Cardiac muscle cell (in vitro differentiated cells and primary cell): ENCODE measurements around the gene FGD4. TPM values are rescaled to one million over a fixed set of nuclear protein-coding genes. Genes with fewer than 3 reads are reported as not detected.

ENCODE experiments used
- DNase-seq, 2 donors: peaks; one replicate each; pipeline versions ENCODE4 v3.0.0 to v3.0.0-alpha.2; 2010 to 2017; ENCODE audit warnings: low read depth in 1 of 2, low spot score in 1 of 2
- H3K27ac ChIP-seq: fragments of 200-600 bp; sonication (generic); 2 replicates; pipeline ENCODE4 v1.5.1; 2016
- H3K27me3 ChIP-seq: fragments of 200-600 bp; sonication (generic); 2 replicates; pipeline ENCODE4 v1.6.0; 2016; ENCODE audit warnings: control low read depth
- H3K36me3 ChIP-seq: fragments of 200-600 bp; sonication (generic); 2 replicates; pipeline ENCODE4 v1.5.1; 2016; ENCODE audit warnings: control low read depth
- H3K4me1 ChIP-seq: fragments of 200-600 bp; sonication (generic); 2 replicates; pipeline ENCODE4 v1.8.1; 2017; ENCODE audit warnings: low read depth, mild to moderate bottlenecking, mixed run types
- H3K4me3 ChIP-seq: fragments of 200-600 bp; sonication (generic); 2 replicates; pipeline ENCODE4 v1.5.1; 2016; ENCODE audit warnings: mild to moderate bottlenecking
- H3K9me3 ChIP-seq: fragments of 200-600 bp; sonication (generic); 2 replicates; pipeline ENCODE4 v1.5.1; 2017; ENCODE audit warnings: low read depth, mild to moderate bottlenecking, control low read depth
- CTCF ChIP-seq: IDR thresholded peaks from 2 replicates; pipeline ENCODE4 v1.5.1; 2012; ENCODE audit warnings: low read depth, mild to moderate bottlenecking, low read length
- polyA plus RNA-seq: library from polyadenylated mRNA; unstranded; fragments of >200 nt; fragmentation: Nextera tagmentation; extraction: Ambion mirVana; gene quantifications from 2 replicates; pipeline ENCODE4 v1.2.1, GENCODE V29; 2016
- total RNA-seq: library from RNA; depleted of rRNA; stranded (reverse); fragments of >200 nt; gene quantifications from 2 replicates; pipeline ENCODE4 v1.2.3, GENCODE V29; 2016

FGD4 gene
- total and polyA plus RNA-seq, 2 experiments from 2014 or later: 2.5 to 7.3 TPM

- H3K9me3 ChIP-seq: no peaks in the 10 kb centered on the region
- H3K36me3 ChIP-seq: no peaks in the 10 kb centered on the region
- no peaks in the 10 kb centered on the region for H3K27me3 ChIP-seq
- no peaks in the 10 kb centered on the region for H3K4me1 ChIP-seq
- H3K4me3 ChIP-seq: no peak overlapping the region
- H3K27ac ChIP-seq: no peak overlapping the region
- no peak for TF ChIP-seq CTCF
- DNase-seq: no peak
Observed at GRCh38 chr12:32605326-32606095, 206.2 kb downstream of the FGD4 start.

- DNase-seq: no peak
- Histone ChIP-seq H3K27ac (no peak overlapping the region), H3K4me1 (no peaks in the 10 kb centered on the region), H3K36me3 (no peaks in the 10 kb centered on the region), H3K9me3 (no peaks in the 10 kb centered on the region), H3K4me3 (no peak overlapping the region), H3K27me3 (no peaks in the 10 kb centered on the region)
- TF ChIP-seq CTCF: no peak
Observed at GRCh38 chr12:32606443-32606842, 207.1 kb downstream of the FGD4 start.

DNA sequence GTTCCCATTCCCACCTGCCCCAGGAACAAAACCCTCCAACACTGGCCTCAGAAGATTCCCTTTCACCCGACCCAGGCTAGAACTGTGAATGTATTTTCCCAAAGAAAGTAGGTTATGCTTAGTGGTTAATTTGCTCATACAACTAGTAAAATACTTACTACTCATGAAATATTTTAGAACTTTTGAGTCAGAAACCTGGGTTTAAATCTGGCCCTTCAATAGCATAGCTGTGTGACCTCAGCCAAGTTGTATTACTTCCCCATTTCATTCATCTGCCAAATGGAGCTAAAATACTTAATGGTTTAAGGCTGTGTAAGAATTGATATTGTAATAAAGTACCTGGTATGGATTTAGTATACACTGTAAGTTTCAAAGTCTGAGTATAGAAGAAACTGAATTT is 210.6 kb downstream of the FGD4 start:
- Histone ChIP-seq H3K4me1 (no peaks in the 10 kb centered on the region), H3K27me3 (no peaks in the 10 kb centered on the region), H3K27ac (no peak overlapping the region), H3K4me3 (no peak overlapping the region), H3K36me3 (no peaks in the 10 kb centered on the region), H3K9me3 (no peaks in the 10 kb centered on the region)
- no peak for DNase-seq
- TF ChIP-seq CTCF: no peak

- Histone ChIP-seq H3K4me1 (no peaks in the 10 kb centered on the region), H3K36me3 (no peaks in the 10 kb centered on the region), H3K9me3 (no peaks in the 10 kb centered on the region), H3K4me3 (no peak overlapping the region), H3K27ac (no peak overlapping the region), H3K27me3 (no peaks in the 10 kb centered on the region)
- DNase-seq: no peak
- TF ChIP-seq CTCF: no peak
Observed at GRCh38 chr12:32611986-32612385, 212.6 kb downstream of the FGD4 start.

GRCh38 chr12:32612658-32613614 is 213.6 kb downstream of the FGD4 start:
- H3K27ac ChIP-seq: no peak overlapping the region
- no peaks in the 10 kb centered on the region for H3K27me3 ChIP-seq
- TF ChIP-seq CTCF: no peak
- no peak overlapping the region for H3K4me3 ChIP-seq
- no peaks in the 10 kb centered on the region for H3K4me1 ChIP-seq
- DNase-seq: peak in 1 of 2 donors; percentile 6
- no peaks in the 10 kb centered on the region for H3K9me3 ChIP-seq
- no peaks in the 10 kb centered on the region for H3K36me3 ChIP-seq
